GM23338 (cell line): ENCODE measurements around the gene CH25H. TPM values are rescaled to one million over a fixed set of nuclear protein-coding genes. Genes with fewer than 3 reads are reported as not detected.
A peak's percentile ranks its signal among the peaks of the same experiment; 100 is the strongest.

Source experiments
- ATAC-seq: fragments of 200-7000 bp; cut with Tn5 transposase; 3 replicates; pipeline ENCODE4 v1.9.1; 2020
- DNase-seq: peaks from one replicate; pipeline ENCODE4 v3.0.0-alpha.2; 2015; ENCODE audit warnings: low spot score
- H2AFZ ChIP-seq: fragments of 200-600 bp; sonication (generic); 2 replicates; pipeline ENCODE4 v1.8.0; 2016; ENCODE audit warnings: antibody characterized with exemption, mild to moderate bottlenecking, moderate library complexity
- H3F3A ChIP-seq: fragments of 200-600 bp; sonication (generic); replicated peaks from 2 replicates; pipeline ENCODE4 v1.8.0; 2017; ENCODE audit warnings: antibody characterized with exemption, mixed run types, low read depth
- H3K27ac ChIP-seq: fragments of 200-600 bp; sonication (generic); 2 replicates; pipeline ENCODE4 v1.6.1; 2016; ENCODE audit warnings: low read depth
- H3K27me3 ChIP-seq: fragments of 200-600 bp; sonication (generic); 2 replicates; pipeline ENCODE4 v1.8.0; 2016; ENCODE audit warnings: mild to moderate bottlenecking, mixed run types, moderate library complexity; ENCODE audit not compliant: insufficient read depth
- H3K36me3 ChIP-seq: fragments of 200-600 bp; sonication (generic); 2 replicates; pipeline ENCODE4 v1.8.0; 2016; ENCODE audit warnings: mild to moderate bottlenecking; ENCODE audit not compliant: insufficient read depth
- H3K4me1 ChIP-seq: fragments of 200-600 bp; sonication (generic); 2 replicates; pipeline ENCODE4 v1.8.0; 2016; ENCODE audit warnings: mild to moderate bottlenecking, moderate library complexity; ENCODE audit not compliant: insufficient read depth
- H3K4me2 ChIP-seq: fragments of 200-600 bp; sonication (generic); 2 replicates; pipeline ENCODE4 v1.7.1; 2017; ENCODE audit warnings: mixed run types
- H3K4me3 ChIP-seq: fragments of 200-600 bp; sonication (generic); 2 replicates; pipeline ENCODE4 v1.6.1; 2016; ENCODE audit warnings: mixed run types
- H3K79me2 ChIP-seq: fragments of 200-600 bp; sonication (generic); replicated peaks from 2 replicates; pipeline ENCODE4 v1.8.0; 2017; ENCODE audit warnings: mild to moderate bottlenecking; ENCODE audit not compliant: insufficient read depth
- H3K9me2 ChIP-seq: fragments of 200-600 bp; sonication (generic); 2 replicates; pipeline ENCODE4 v1.8.0; 2017; ENCODE audit not compliant: insufficient read depth
- H4K20me1 ChIP-seq: fragments of 200-600 bp; sonication (generic); replicated peaks from 2 replicates; pipeline ENCODE4 v1.8.0; 2017; ENCODE audit warnings: mild to moderate bottlenecking; ENCODE audit not compliant: insufficient read depth
- H3K27ac Mint-ChIP-seq: 2 replicates; pipeline ENCODE4 v1.8.0; 2020; ENCODE audit warnings: inconsistent platforms, mild to moderate bottlenecking, moderate library complexity, mixed read lengths
- H3K27me3 Mint-ChIP-seq: 3 replicates; pipeline ENCODE4 v1.8.0; 2022; ENCODE audit warnings: low read depth, mild to moderate bottlenecking, moderate library complexity, mixed read lengths, inconsistent platforms; ENCODE audit not compliant: insufficient read depth, poor library complexity
- H3K36me3 Mint-ChIP-seq: 3 replicates; pipeline ENCODE4 v1.8.0; 2021; ENCODE audit warnings: low read depth, mild to moderate bottlenecking, inconsistent platforms, moderate library complexity, mixed read lengths
- H3K4me1 Mint-ChIP-seq: 3 replicates; pipeline ENCODE4 v1.8.0; 2020; ENCODE audit warnings: mild to moderate bottlenecking, inconsistent platforms, mixed read lengths
- H3K4me3 Mint-ChIP-seq: 3 replicates; pipeline ENCODE4 v1.8.0; 2021; ENCODE audit warnings: moderate library complexity, mild to moderate bottlenecking, inconsistent platforms, mixed read lengths
- H3K9me3 Mint-ChIP-seq: 3 replicates; pipeline ENCODE4 v1.8.0; 2020; ENCODE audit warnings: moderate library complexity, mild to moderate bottlenecking, inconsistent platforms, mixed read lengths
- CREB1 ChIP-seq: fragments of 250-450 bp; sonication (Bioruptor Pico); IDR thresholded peaks from 2 replicates; pipeline ENCODE4 v1.5.0; 2020; ENCODE audit warnings: low read depth, mild to moderate bottlenecking, moderate library complexity
- EZH2 ChIP-seq: fragments of 200-600 bp; sonication (generic); IDR thresholded peaks from one replicate; pipeline ENCODE4 v1.8.0; 2017; ENCODE audit warnings: antibody characterized with exemption, mild to moderate bottlenecking, low read depth; ENCODE audit not compliant: unreplicated experiment
- EZH2phosphoT487 ChIP-seq: fragments of 200-600 bp; sonication (generic); IDR thresholded peaks from one replicate; pipeline ENCODE4 v1.8.1; 2018; ENCODE audit warnings: antibody characterized with exemption; ENCODE audit not compliant: unreplicated experiment
- NANOG ChIP-seq: IDR thresholded peaks from 2 replicates; pipeline ENCODE4 v1.6.1; 2016; ENCODE audit warnings: antibody characterized with exemption, borderline replicate concordance
- POLR2AphosphoS5 ChIP-seq: IDR thresholded peaks from 2 replicates; pipeline ENCODE4 v1.6.1; 2016; ENCODE audit warnings: antibody characterized with exemption, low read depth
- REST ChIP-seq: IDR thresholded peaks from one replicate; pipeline ENCODE4 v1.6.1; 2018; ENCODE audit warnings: antibody characterized with exemption; ENCODE audit not compliant: unreplicated experiment
- STAT1 ChIP-seq: IDR thresholded peaks from one replicate; pipeline ENCODE4 v1.6.1; 2016; ENCODE audit warnings: antibody characterized with exemption; ENCODE audit not compliant: unreplicated experiment
- ZNF114 ChIP-seq: fragments of 250-450 bp; sonication (Bioruptor Pico); IDR thresholded peaks from 2 replicates; pipeline ENCODE4 v1.5.0; 2020; ENCODE audit warnings: mild to moderate bottlenecking, moderate library complexity
- long read RNA-seq: library from polyadenylated mRNA; unstranded; transcript quantifications from one replicate; pipeline ENCODE4 v2.0.0, GENCODE V29; 2020; ENCODE audit not compliant: unreplicated experiment
- polyA plus RNA-seq: library from polyadenylated mRNA; unstranded; fragments of >200 nt; fragmentation: Nextera tagmentation; extraction: Ambion mirVana; gene quantifications from 2 replicates; pipeline ENCODE4 v1.2.1, GENCODE V29; 2016
- total RNA-seq: library from RNA; depleted of rRNA; stranded (reverse); fragments of >200 nt; shearing (Covaris generic); gene quantifications from 2 replicates; pipeline ENCODE4 v1.2.3, GENCODE V29; 2014; rRNA removed
- TF ChIP-seq, protein P1 (sequence below): IDR thresholded peaks from 2 replicates; pipeline ENCODE4 v1.6.1; 2016; ENCODE audit warnings: antibody characterized with exemption
- TF ChIP-seq, protein P2 (sequence below), 2 experiments: fragments of 200-600 bp in 1 of 2; sonication (generic) in 1 of 2; conservative IDR thresholded peaks; 2 replicates each; pipeline versions ENCODE4 v1.5.1 to v1.6.1; 2016 to 2017; ENCODE audit warnings: antibody characterized with exemption in 2 of 2, low read depth in 2 of 2, mild to moderate bottlenecking in 2 of 2, moderate library complexity in 1 of 2

CH25H gene, protein sequence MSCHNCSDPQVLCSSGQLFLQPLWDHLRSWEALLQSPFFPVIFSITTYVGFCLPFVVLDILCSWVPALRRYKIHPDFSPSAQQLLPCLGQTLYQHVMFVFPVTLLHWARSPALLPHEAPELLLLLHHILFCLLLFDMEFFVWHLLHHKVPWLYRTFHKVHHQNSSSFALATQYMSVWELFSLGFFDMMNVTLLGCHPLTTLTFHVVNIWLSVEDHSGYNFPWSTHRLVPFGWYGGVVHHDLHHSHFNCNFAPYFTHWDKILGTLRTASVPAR
- 0.47 and 1.3 TPM in 2 replicates for total RNA-seq
- polyA plus RNA-seq: 1.7 and 1.8 TPM in 2 replicates
- long read RNA-seq, transcript CH25H-201 (1 exons, 1,686 nt): major isoform, 6 of 6 reads
- long read RNA-seq, partial matches to known transcripts: 0 of 6 reads
- long read RNA-seq, other reads (novel, unspliced or antisense): 0 of 6 reads

- Histone ChIP-seq H3K27ac (no peak within 1 kb of the TSS), H2AFZ (peak within 1 kb of the TSS; percentile 99), H3K4me1 (peaks cover 30% of the 10 kb centered on the region), H3K79me2 (no peaks in the 10 kb centered on the region), H3F3A (0 out of 2 replicates have a peak, but pooled peaks cover 7% of the 10 kb centered on the region), H3K36me3 (no peaks in the 10 kb centered on the region), H4K20me1 (no peaks in the 10 kb centered on the region), H3K4me2 (peak within 1 kb of the TSS; percentile 99), H3K9me2 (no peaks in the 10 kb centered on the region), H3K27me3 (peaks cover 68% of the 10 kb centered on the region), H3K4me3 (peak within 1 kb of the TSS; percentile 74)
- H3K4me1 Mint-ChIP-seq: peaks cover 16% of the 10 kb centered on the region
- ATAC-seq (peak; percentile 73), DNase-seq (peak; percentile 86)
- TF ChIP-seq, protein P1, sequence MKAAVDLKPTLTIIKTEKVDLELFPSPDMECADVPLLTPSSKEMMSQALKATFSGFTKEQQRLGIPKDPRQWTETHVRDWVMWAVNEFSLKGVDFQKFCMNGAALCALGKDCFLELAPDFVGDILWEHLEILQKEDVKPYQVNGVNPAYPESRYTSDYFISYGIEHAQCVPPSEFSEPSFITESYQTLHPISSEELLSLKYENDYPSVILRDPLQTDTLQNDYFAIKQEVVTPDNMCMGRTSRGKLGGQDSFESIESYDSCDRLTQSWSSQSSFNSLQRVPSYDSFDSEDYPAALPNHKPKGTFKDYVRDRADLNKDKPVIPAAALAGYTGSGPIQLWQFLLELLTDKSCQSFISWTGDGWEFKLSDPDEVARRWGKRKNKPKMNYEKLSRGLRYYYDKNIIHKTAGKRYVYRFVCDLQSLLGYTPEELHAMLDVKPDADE: no peak
- TF ChIP-seq EZH2 (peak; percentile 75), POLR2AphosphoS5 (peak; percentile 40; the same call in 1 of the 2 replicates)
- H3K9me3 Mint-ChIP-seq: no peaks in the 10 kb centered on the region; the same call in 2 of the 3 replicates
- peaks cover 45% of the 10 kb centered on the region for H3K27me3 Mint-ChIP-seq
- H3K4me3 Mint-ChIP-seq: peak within 1 kb of the TSS; percentile 74
- H3K27ac Mint-ChIP-seq: no peak within 1 kb of the TSS
- no peaks in the 10 kb centered on the region for H3K36me3 Mint-ChIP-seq
These were observed at the start of gene CH25H for GRCh38 chr10:89207181-89207800. Gene CH25H, minus strand, starts transcription at chr10:89207317. Its CDS starts 25 bp downstream, at chr10:89207292.

GRCh38 chr10:89256340-89256739, 49.2 kb upstream of the CH25H start:
- Mint-ChIP-seq H3K27ac (no peak overlapping the region), H3K27me3 (peaks cover 5% of the 10 kb centered on the region), H3K36me3 (peaks cover 28% of the 10 kb centered on the region), H3K4me3 (no peak overlapping the region), H3K9me3 (peaks cover 33% of the 10 kb centered on the region), H3K4me1 (peaks cover 11% of the 10 kb centered on the region; the same call in 2 of the 3 replicates)
- no peak for ATAC-seq
- Histone ChIP-seq H3K27me3 (no peaks in the 10 kb centered on the region), H2AFZ (no peak overlapping the region), H3K27ac (no peak overlapping the region), H4K20me1 (no peaks in the 10 kb centered on the region), H3K4me2 (no peak overlapping the region), H3K4me1 (peaks cover 13% of the 10 kb centered on the region; the same call in 1 of the 2 replicates), H3F3A (no peaks in the 10 kb centered on the region), H3K4me3 (no peak overlapping the region), H3K36me3 (no peaks in the 10 kb centered on the region), H3K79me2 (no peaks in the 10 kb centered on the region), H3K9me2 (0 out of 2 replicates have a peak, but pooled peaks cover 7% of the 10 kb centered on the region)
- DNase-seq: no peak
- TF ChIP-seq, protein P2, sequence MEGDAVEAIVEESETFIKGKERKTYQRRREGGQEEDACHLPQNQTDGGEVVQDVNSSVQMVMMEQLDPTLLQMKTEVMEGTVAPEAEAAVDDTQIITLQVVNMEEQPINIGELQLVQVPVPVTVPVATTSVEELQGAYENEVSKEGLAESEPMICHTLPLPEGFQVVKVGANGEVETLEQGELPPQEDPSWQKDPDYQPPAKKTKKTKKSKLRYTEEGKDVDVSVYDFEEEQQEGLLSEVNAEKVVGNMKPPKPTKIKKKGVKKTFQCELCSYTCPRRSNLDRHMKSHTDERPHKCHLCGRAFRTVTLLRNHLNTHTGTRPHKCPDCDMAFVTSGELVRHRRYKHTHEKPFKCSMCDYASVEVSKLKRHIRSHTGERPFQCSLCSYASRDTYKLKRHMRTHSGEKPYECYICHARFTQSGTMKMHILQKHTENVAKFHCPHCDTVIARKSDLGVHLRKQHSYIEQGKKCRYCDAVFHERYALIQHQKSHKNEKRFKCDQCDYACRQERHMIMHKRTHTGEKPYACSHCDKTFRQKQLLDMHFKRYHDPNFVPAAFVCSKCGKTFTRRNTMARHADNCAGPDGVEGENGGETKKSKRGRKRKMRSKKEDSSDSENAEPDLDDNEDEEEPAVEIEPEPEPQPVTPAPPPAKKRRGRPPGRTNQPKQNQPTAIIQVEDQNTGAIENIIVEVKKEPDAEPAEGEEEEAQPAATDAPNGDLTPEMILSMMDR (conservative IDR thresholded peaks at IDR 0.05; ENCODE audit: low read depth in 2 of 2): no peak
- TF ChIP-seq CREB1 (CRISPR knock-in tag): no peak
- TF ChIP-seq EZH2phosphoT487: no peak
- no peak for TF ChIP-seq STAT1
- TF ChIP-seq EZH2: no peak
- no peak for TF ChIP-seq NANOG
- TF ChIP-seq REST: no peak
- TF ChIP-seq ZNF114 (CRISPR knock-in tag): no peak
- TF ChIP-seq, protein P1: no peak
